Osteocyte (in vitro differentiated cells): ENCODE measurements around the gene RARA. TPM values are rescaled to one million over a fixed set of nuclear protein-coding genes. Genes with fewer than 3 reads are reported as not detected.

Experiments
- DNase-seq: peaks from one replicate; pipeline ENCODE4 v3.0.0; 2021; ENCODE audit warnings: mixed read lengths; ENCODE audit not compliant: unreplicated experiment; ENCODE audit errors: extremely low spot score
- H3K27ac Mint-ChIP-seq: one replicate; pipeline ENCODE4 v1.8.0; 2021; ENCODE audit warnings: mild to moderate bottlenecking, mixed read lengths; ENCODE audit not compliant: unreplicated experiment
- H3K27me3 Mint-ChIP-seq: one replicate; pipeline ENCODE4 v1.8.0; 2021; ENCODE audit warnings: mixed read lengths; ENCODE audit not compliant: unreplicated experiment
- H3K36me3 Mint-ChIP-seq: one replicate; pipeline ENCODE4 v1.8.0; 2021; ENCODE audit warnings: mixed read lengths; ENCODE audit not compliant: unreplicated experiment
- H3K4me1 Mint-ChIP-seq: one replicate; pipeline ENCODE4 v1.8.0; 2021; ENCODE audit warnings: mixed read lengths; ENCODE audit not compliant: unreplicated experiment
- H3K4me3 Mint-ChIP-seq: one replicate; pipeline ENCODE4 v1.8.0; 2021; ENCODE audit warnings: mild to moderate bottlenecking, moderate library complexity, mixed read lengths; ENCODE audit not compliant: unreplicated experiment
- H3K9me3 Mint-ChIP-seq: one replicate; pipeline ENCODE4 v1.8.0; 2021; ENCODE audit warnings: mixed read lengths; ENCODE audit not compliant: unreplicated experiment
- total RNA-seq: library from RNA; stranded (reverse); gene quantifications from 2 replicates; pipeline ENCODE4 v1.2.1, GENCODE V29; 2021
- TF ChIP-seq, protein P1 (sequence below): fragments of 200-600 bp; sonication (generic); IDR thresholded peaks from 2 replicates; pipeline ENCODE4 v1.5.0; 2021; ENCODE audit warnings: antibody characterized with exemption, mild to moderate bottlenecking, moderate library complexity

RARA gene
- total RNA-seq, 1 donor from 2014 or later: 62.6 TPM

DNA sequence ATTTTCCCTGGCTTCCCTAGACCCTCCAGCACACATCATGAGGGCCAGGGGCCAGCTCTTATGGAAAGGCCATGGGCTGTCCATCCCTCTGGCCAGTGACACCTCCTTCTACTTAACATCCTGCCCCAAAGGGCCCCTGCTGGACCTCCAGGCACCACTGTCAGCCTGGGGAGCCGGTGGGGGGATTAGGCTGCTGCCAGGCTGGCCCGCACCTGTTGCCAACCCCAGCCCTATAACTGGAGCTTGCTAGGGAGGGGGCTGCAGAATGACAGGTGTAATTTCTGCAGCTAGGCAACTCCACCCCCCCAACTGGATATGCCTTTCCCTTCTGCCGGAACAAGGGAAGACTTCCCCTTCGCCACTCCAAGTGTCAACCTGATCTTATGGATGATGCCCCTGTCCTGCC, 12.5 kb downstream of the RARA start:
- no peak for DNase-seq
- Mint-ChIP-seq H3K4me1 (peaks cover 85% of the 10 kb centered on the region), H3K4me3 (peak overlapping the region; percentile 97), H3K36me3 (no peaks in the 10 kb centered on the region), H3K9me3 (no peaks in the 10 kb centered on the region), H3K27me3 (no peaks in the 10 kb centered on the region), H3K27ac (peak overlapping the region; percentile 99)
- TF ChIP-seq, protein P1, sequence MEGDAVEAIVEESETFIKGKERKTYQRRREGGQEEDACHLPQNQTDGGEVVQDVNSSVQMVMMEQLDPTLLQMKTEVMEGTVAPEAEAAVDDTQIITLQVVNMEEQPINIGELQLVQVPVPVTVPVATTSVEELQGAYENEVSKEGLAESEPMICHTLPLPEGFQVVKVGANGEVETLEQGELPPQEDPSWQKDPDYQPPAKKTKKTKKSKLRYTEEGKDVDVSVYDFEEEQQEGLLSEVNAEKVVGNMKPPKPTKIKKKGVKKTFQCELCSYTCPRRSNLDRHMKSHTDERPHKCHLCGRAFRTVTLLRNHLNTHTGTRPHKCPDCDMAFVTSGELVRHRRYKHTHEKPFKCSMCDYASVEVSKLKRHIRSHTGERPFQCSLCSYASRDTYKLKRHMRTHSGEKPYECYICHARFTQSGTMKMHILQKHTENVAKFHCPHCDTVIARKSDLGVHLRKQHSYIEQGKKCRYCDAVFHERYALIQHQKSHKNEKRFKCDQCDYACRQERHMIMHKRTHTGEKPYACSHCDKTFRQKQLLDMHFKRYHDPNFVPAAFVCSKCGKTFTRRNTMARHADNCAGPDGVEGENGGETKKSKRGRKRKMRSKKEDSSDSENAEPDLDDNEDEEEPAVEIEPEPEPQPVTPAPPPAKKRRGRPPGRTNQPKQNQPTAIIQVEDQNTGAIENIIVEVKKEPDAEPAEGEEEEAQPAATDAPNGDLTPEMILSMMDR: no peak

DNA sequence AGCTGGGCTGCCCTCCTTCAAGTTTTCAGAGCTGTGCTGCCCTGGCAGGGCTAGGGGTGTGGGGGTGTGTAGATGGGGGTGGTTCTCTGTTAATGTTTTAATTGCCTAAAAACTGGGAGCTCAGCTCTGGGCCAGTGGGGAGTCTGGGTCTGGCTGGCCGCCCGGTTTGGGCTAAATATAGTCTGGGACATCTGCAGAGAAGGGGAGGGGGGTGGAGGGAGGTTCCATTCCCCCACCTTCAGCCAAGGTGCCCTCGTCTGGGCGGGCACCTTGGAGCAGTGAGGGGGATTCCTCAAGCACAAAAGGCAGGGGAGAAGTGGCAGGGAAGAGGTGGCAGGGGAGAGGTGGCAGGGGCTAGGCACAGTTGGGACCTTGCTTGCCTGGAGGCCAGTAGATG, 13.0 kb downstream of the RARA start:
- Mint-ChIP-seq H3K4me1 (peaks cover 86% of the 10 kb centered on the region), H3K9me3 (no peaks in the 10 kb centered on the region), H3K4me3 (peak overlapping the region; percentile 97)

DNA sequence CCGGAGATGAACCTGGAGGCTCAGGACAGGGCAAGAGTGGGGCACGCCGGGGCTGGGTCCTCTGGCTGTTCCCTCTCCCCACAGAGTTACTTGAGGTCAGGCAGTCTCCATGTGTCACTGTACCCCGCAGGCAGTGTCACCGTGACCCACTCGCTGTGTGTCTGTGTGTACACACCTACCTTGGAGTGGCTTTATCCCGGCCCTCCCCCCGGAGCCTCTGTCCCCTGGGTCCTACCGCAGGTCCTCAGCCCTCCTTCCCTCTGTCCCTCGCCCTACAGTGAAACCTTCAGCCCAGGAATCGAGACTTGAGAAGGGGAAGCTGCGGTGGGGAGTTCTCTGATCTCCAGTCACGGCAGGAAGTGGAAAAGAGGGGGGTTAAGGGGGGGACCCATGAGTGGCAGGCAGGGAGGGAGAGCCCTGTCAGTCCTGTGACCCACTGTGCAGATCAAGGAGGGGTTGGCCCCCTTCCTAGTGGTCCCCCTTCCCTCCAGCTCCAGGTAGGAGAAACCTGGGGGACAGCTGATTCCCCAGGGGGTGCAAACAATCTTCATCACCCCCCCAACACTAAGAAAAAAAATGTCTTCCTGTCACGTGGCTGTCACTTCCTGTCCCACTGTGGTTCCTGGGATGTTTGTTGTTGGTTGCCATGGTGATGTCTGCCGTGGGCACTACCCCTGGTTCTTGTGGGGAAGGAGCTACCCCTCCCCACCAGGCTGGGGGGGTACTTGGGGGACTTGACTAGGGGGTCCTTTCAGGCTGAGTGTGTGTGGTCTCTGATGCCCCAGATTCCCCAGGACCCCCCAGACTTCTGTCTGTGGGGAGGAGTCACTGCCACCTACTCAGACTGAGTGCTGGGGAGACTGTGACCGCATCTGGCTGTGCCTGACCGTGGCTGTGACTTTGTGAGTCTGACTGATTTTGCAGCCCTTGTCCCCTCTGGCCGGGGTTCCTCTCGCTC, 13.7 kb downstream of the RARA start:
- Mint-ChIP-seq H3K27ac (peak overlapping the region; percentile 99), H3K27me3 (no peaks in the 10 kb centered on the region), H3K9me3 (no peaks in the 10 kb centered on the region), H3K36me3 (no peaks in the 10 kb centered on the region), H3K4me1 (peaks cover 86% of the 10 kb centered on the region), H3K4me3 (peak overlapping the region; percentile 97)
- DNase-seq: no peak
- TF ChIP-seq, protein P1: no peak

More for the DNA sequence above, 13.0 kb downstream of the RARA start:
- no peak for DNase-seq
- TF ChIP-seq, protein P1: no peak
- Mint-ChIP-seq H3K27ac (peak overlapping the region; percentile 99), H3K27me3 (no peaks in the 10 kb centered on the region), H3K36me3 (no peaks in the 10 kb centered on the region)

DNA sequence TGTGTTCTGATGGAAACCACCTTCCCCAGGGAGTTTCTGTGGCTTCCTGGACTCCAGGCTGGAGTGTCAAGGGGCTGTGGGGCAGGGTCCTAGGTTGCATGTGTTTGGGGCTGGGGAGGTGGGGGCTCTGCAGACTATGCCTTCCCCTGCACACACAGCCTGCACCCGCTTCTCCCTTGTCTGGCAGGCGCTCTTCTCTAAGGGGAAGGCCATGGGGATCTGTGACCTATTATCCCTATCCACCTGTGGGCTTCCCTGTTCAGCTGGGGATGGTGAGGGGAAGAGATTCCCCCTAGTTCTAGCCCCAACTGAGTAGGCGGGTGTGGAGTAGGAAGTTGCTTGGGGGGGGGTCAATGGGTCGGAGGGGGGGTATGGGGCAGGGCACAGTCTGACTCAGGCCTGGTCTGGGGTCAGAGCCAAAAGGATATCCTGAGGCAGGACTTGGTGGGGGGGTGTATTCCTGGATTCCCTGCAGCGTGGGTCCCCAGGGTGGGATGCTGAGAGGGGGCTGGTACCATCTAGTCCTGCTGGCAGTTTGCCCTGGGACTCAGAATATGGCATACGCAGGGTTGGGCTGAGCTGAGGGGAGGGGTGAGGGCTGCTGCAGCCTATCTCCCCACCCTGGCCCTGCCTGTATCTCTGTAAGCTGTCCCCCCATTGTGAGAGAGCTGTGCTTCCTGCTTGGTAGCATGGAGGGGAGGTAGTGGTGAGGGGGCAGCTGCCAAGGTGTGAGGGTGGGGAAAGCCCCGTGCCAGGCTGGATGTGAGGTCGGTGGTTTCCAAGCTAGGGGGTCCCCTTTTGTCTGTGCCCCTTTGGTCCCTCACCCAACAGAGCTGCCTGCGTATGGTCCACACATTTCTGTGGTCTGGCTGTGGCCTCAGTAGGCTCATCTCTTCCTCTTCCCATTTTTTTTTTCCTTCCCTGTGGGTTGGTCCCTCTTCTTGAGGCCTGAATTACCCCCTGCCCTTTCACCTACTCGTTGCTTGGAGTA, 14.7 kb downstream of the RARA start:
- Mint-ChIP-seq H3K27me3 (no peaks in the 10 kb centered on the region), H3K4me3 (peak overlapping the region; percentile 97), H3K36me3 (peaks cover 3% of the 10 kb centered on the region), H3K4me1 (peaks cover 90% of the 10 kb centered on the region), H3K27ac (peak overlapping the region; percentile 99), H3K9me3 (no peaks in the 10 kb centered on the region)
- no peak for DNase-seq
- TF ChIP-seq, protein P1: no peak
